ENCODE data around the gene CBY1. TPM values are rescaled to one million over a fixed set of nuclear protein-coding genes. Genes with fewer than 3 reads are reported as not detected.

The CBY1 gene
- 13.0 and 19.5 TPM in 2 replicates for total RNA-seq

DNA sequence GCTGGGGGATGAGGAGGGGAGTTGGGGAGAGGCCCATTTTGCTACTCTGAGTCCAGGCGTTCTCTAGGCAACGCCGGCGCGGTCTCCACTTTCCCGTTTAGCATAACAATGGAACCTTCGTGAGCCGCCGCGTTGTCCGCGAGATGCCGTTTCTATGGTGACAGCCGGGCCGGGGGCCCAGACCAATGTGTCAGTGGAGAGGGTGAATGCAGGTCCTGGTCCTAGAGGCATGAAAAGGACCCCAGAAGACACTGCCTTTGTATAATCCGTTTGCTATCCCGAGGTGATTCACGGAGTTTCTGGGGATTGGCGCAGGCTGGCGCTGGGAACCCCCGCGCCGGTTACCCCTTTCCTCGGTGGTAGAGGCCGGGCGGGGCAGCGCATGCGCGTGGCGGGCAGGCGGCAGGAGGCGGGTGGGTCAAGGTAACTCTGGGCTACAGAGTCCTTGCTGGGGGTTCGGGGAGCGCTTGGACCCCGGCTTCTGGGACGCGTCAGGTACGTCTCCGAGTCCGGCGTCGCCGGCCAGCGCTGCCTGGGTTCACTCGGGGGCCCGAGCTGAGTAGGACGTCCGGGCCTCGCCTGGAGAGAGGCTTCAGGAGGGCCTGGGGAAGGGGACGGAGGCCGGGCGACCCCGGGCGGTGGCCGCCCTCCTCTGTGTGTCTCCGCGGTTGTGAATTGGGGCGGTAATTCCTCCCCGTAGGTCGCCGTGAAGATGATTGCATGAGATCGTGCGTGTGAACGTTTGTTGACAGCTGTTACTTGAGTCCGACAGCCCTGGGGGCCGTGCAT is at the start of gene CBY1, which contains the start of gene FAM227A:
Gene CBY1 (plus strand): TSS at position 383 of the 789 bp plus-strand sequence. CDS start 11,417 bp downstream, outside the sequence.
Gene FAM227A (minus strand): TSS at position 137 of the 789 bp plus-strand sequence. CDS start 6,224 bp downstream, outside the sequence.

GRCh38 chr22:38681582-38682335 is 25.3 kb downstream of the CBY1 start, which contains the start of gene TOMM22:
Gene TOMM22 (plus strand): TSS chr22:38681957. CDS start chr22:38681979, 22 bp downstream.

DNA sequence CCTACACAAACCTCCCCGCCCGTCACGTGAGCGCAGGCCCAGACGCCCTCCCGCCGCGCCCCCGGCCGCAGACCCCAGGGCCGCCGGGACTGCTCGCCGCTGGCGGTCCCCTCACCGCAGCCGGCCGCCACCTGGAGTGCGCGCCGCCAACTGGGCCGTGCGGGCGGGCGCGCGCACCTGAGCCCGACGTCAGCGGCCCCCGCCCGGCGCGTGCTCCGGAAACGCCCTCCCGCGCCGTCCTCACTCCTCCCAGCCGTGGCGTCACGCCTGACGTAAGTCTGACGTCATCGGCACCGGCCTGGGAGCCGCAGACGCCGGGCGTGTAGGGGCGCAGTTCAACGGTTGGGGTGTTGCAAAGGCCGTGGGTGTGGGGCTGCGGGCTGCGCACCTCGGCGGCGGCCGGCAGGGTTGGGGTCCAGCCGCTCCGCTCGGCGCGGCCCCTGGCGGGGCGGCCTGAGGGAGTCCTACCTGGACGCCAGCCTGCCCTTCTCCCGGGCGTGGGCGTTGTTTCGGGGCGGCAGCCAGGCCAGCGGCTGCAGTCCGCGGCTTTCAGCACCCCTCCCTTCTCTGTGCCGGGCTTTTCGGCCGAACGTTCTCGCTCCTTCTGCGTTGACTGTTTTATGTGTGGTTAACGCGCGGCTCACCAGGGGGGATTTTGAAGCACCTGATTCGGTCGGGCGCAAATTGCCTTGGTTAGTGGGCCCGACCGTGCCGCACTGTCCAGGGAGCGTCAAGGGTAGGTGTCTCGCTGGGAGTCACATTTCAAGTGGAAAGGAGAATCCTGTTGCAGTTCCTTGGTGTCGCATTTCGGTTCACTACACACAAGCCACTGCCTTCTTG is 44.6 kb downstream of the CBY1 start, which contains the start of gene JOSD1:
Gene JOSD1 (minus strand): TSS at position 155 of the 840 bp plus-strand sequence. CDS start 956 bp downstream, outside the sequence.

GRCh38 chr22:38705235-38706100 is 49.0 kb downstream of the CBY1 start, which contains the start of gene GTPBP1:
Gene GTPBP1 (plus strand): TSS chr22:38705944. CDS start chr22:38705956, 12 bp downstream.

Other genes starting within 250 kb of the CBY1 start
- gene KCNJ4, start 201.4 kb upstream of the CBY1 start, total RNA-seq = not detected in 2 replicates
- gene KDELR3, start 188.5 kb upstream of the CBY1 start, total RNA-seq = 16.7 and 27.7 TPM in 2 replicates
- gene DDX17, start 150.3 kb upstream of the CBY1 start, total RNA-seq = 465 and 497 TPM in 2 replicates
- gene DMC1, start 86.5 kb upstream of the CBY1 start, total RNA-seq = 0.69 and 1.5 TPM in 2 replicates
- 0.16 and 0.69 TPM in 2 replicates for gene FAM227A, start 246 bp upstream of the CBY1 start, total RNA-seq
- 48.4 and 57.1 TPM in 2 replicates for gene TOMM22, start 25.3 kb downstream of the CBY1 start, total RNA-seq
- 57.3 and 73.9 TPM in 2 replicates for gene JOSD1, start 44.3 kb downstream of the CBY1 start, total RNA-seq
- 16.5 and 63.8 TPM in 2 replicates for gene GTPBP1, start 49.3 kb downstream of the CBY1 start, total RNA-seq
- gene SUN2, start 99.4 kb downstream of the CBY1 start, total RNA-seq = 105 and 173 TPM in 2 replicates
- gene DNAL4, start 137.5 kb downstream of the CBY1 start, total RNA-seq = 11.7 and 15.5 TPM in 2 replicates
- gene NPTXR, start 187.4 kb downstream of the CBY1 start, total RNA-seq = 0.16 and 0.69 TPM in 2 replicates
- 15.4 and 17.2 TPM in 2 replicates for gene CBX6, start 215.6 kb downstream of the CBY1 start, total RNA-seq